ENCODE data around the gene SEC16B. TPM values are rescaled to one million over a fixed set of nuclear protein-coding genes. Genes with fewer than 3 reads are reported as not detected.
A peak's percentile ranks its signal among the peaks of the same experiment; 100 is the strongest.

Gene SEC16B
- total RNA-seq, 1 experiment from 2014 or later, result 0.39 TPM

DNA sequence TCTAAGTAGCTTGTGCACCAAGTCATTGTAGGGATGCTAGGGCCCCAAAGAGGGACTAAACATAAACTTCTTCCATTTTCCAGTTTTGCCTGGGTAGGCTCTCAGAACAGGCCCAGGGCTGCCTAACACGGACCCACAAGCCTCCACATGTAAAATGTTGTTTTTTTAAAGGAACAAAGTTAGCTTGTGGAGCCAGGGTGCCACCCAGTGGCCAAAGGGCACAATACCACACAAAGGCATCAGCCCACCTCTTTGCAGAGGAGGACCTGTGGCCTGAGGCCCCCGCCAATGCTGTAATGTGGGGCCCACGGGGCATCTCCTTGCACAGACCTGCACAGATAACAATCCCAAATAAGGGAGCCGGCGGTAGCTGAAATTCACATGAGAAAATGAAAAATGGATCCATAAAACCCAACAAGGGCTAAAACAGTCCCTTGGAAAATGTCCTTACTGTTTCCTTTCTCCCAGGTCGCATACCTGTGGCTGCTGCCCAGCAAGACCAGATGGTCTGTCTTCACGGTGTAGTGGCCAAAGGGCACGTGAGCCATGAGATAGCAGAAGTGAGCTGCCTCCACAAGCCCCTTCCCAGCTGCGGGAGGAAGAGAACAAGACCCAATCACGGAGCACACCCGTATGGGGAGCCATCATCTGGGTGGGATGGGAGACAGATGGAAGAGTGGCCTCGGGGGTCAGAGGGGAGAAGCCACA is 23.8 kb downstream of the SEC16B start:
- intact Hi-C loops (cut with micrococcal nuclease; ENCODE audit: unreplicated experiment), result loop anchor here (5.0 kb wide), 2 partner anchors 164 to 1049 kb away; no protein-coding TSS in a partner anchor
- peak; percentile 84 for ATAC-seq
- in situ Hi-C loops (cut with HindIII; ENCODE audit: low pct_unique_long_range_greater_than_20kb, low sequenced_read_pairs), result no loop called here
- no peak for DNase-seq (ENCODE audit: low read depth, low spot score)
- H3K36me3 ChIP-seq (ENCODE audit: control insufficient read depth, insufficient read depth, low read length), result no peaks in the 10 kb centered on the region
- no peaks in the 10 kb centered on the region for H3K4me1 ChIP-seq (ENCODE audit: control insufficient read depth, insufficient read depth, low read length)
- no peaks in the 10 kb centered on the region for H3K9me3 ChIP-seq (ENCODE audit: control insufficient read depth, insufficient read depth, low read depth, low read length)
- H3K27ac ChIP-seq (ENCODE audit: low read length), result no peak overlapping the region
- TF ChIP-seq POLR2AphosphoS5 (IDR thresholded peaks at IDR 0.05; ENCODE audit: low read depth, low read length), result no peak
- TF ChIP-seq CTCF (IDR thresholded peaks at IDR 0.05), result peak; percentile 96
- BruUV-seq (replicated peaks), result no TSS peak
- ChIA-PET CTCF (interaction anchor here (0.9 to 1.0 kb wide), 3 partner anchors 15 to 1385 kb away, joined by 3 to 4 read pairs (median 3); no protein-coding TSS in a partner anchor), POLR2A (interaction anchor here (0.7 kb wide), 1 partner anchor 708 kb away, joined by 3 read pairs; no protein-coding TSS in a partner anchor)
- no peaks in the 10 kb centered on the region for H3K27me3 ChIP-seq (ENCODE audit: control insufficient read depth, insufficient read depth, low read length)
- no peak overlapping the region for H3K4me3 ChIP-seq (ENCODE audit: low read depth in 2 of 2, low read length in 2 of 2)

- Histone ChIP-seq H3K36me3 (ENCODE audit: control insufficient read depth, insufficient read depth, low read length) (no peaks in the 10 kb centered on the region), H3K9me3 (ENCODE audit: control insufficient read depth, insufficient read depth, low read depth, low read length) (no peaks in the 10 kb centered on the region), H3K4me1 (ENCODE audit: control insufficient read depth, insufficient read depth, low read length) (no peaks in the 10 kb centered on the region), H3K27ac (ENCODE audit: low read length) (no peak overlapping the region), H3K4me3 (ENCODE audit: low read depth in 2 of 2, low read length in 2 of 2) (no peak overlapping the region), H3K27me3 (ENCODE audit: control insufficient read depth, insufficient read depth, low read length) (no peaks in the 10 kb centered on the region)
- no TSS peak for BruUV-seq (replicated peaks)
- POLR2A ChIA-PET, result no interaction called here
- in situ Hi-C loops (cut with HindIII; ENCODE audit: low pct_unique_long_range_greater_than_20kb, low sequenced_read_pairs), result no loop called here
- DNase-seq (ENCODE audit: low read depth, low spot score) (no peak), ATAC-seq (no peak)
- intact Hi-C loops (cut with micrococcal nuclease; ENCODE audit: unreplicated experiment), result no loop called here
- CTCF ChIA-PET, result no interaction called here
- TF ChIP-seq TCF7L2 (IDR thresholded peaks at IDR 0.05; ENCODE audit: low read depth, low read length) (no peak), POLR2AphosphoS5 (IDR thresholded peaks at IDR 0.05; ENCODE audit: low read depth, low read length) (no peak), SIN3A (IDR thresholded peaks at IDR 0.05; ENCODE audit: borderline replicate concordance, insufficient read depth, low read depth, low read length) (no peak), REST (IDR thresholded peaks at IDR 0.05; ENCODE audit: insufficient read depth in 1 of 2, low read depth in 2 of 2, low read length in 1 of 2) (no peak), CTCF (IDR thresholded peaks at IDR 0.05) (no peak)
These were observed 25.6 kb downstream of the SEC16B start for GRCh38 chr1:177944016-177944949.

All from Panc1 (cell line).